Heart right ventricle (tissue), 16 donors: ENCODE data around the gene TPSAB1. TPM values are rescaled to one million over a fixed set of nuclear protein-coding genes. Genes with fewer than 3 reads are reported as not detected.

Source experiments
- ATAC-seq, 8 donors: fragments of 200-7000 bp; cut with Tn5 transposase; one replicate each; pipeline ENCODE4 v1.9.1; 2020; ENCODE audit warnings: mild to moderate bottlenecking in 8 of 8, moderate library complexity in 8 of 8, moderate number of reproducible peaks in 1 of 8
- DNase-seq, 2 donors: peaks; one replicate each; pipeline ENCODE4 v3.0.0-alpha.2; 2020
- H3K27ac ChIP-seq, 10 donors: fragments of 200-600 bp; sonication (generic) in 2 of 10; one replicate each; pipeline versions ENCODE4 v1.5.0 to v1.8.0; 2020 to 2022; ENCODE audit warnings: mild to moderate bottlenecking in 3 of 10
- H3K27me3 ChIP-seq, 7 donors: fragments of 200-600 bp; one replicate each; pipeline ENCODE4 v1.8.0; 2021 to 2022; ENCODE audit warnings: mild to moderate bottlenecking in 2 of 7
- H3K36me3 ChIP-seq, 9 donors: fragments of 200-600 bp; sonication (generic) in 1 of 9; one replicate each; pipeline versions ENCODE4 v1.5.0 to v1.8.0; 2020 to 2022; ENCODE audit warnings: mild to moderate bottlenecking in 2 of 9
- H3K4me1 ChIP-seq, 9 donors: fragments of 200-600 bp; sonication (generic) in 1 of 9; one replicate each; pipeline versions ENCODE4 v1.5.0 to v1.8.0; 2020 to 2022; ENCODE audit warnings: mild to moderate bottlenecking in 4 of 9
- H3K4me3 ChIP-seq, 10 donors: fragments of 200-600 bp; sonication (generic) in 2 of 10; one replicate each; pipeline versions ENCODE4 v1.5.0 to v1.8.0; 2020 to 2022; ENCODE audit warnings: mild to moderate bottlenecking in 7 of 10, moderate library complexity in 2 of 10
- H3K9me3 ChIP-seq, 11 donors: fragments of 200-600 bp in 10 of 11; sonication (generic) in 2 of 11; one replicate each; pipeline versions ENCODE4 v1.5.0 to v1.8.0; 2013 to 2022; ENCODE audit warnings: mild to moderate bottlenecking in 2 of 11, control low read depth in 1 of 11, moderate library complexity in 1 of 11
- WGBS, 2 donors: extraction: QIAGEN DNeasy Blood & Tissue Kit; methylation state at CpG; one replicate each; pipeline ENCODE4 v1.1.7; 2013; ENCODE audit warnings: inconsistent platforms in 1 of 2; 5-methylcytosine and 5-hydroxymethylcytosine counted together
- intact Hi-C, 10 donors: fragments of 100-400 bp; cut with DNase I; formaldehyde crosslinking; loops; one replicate each; pipeline versions ENCODE4 v1.11.1 to v1.14.2; 2022
- polyA plus RNA-seq, 2 donors: library from polyadenylated mRNA; stranded (reverse); fragments of 200-250 nt; gene quantifications; one replicate each; pipeline ENCODE4 v1.2.3, GENCODE V29; 2013
- total RNA-seq, 10 donors: library from RNA; stranded (reverse); fragmentation: NEBNext Ultra II Directional in 3 of 10; extraction: Animal tissue kit (Norgen Biotek cat#: 25700) in 3 of 10; gene quantifications; one replicate each; pipeline versions ENCODE4 v1.2.1 to v1.2.4, GENCODE V29; 2021 to 2023
- TF ChIP-seq, protein P1 (sequence below), 9 donors: fragments of 200-600 bp; sonication (generic) in 2 of 9; IDR thresholded peaks; one replicate each; pipeline versions ENCODE4 v1.5.0 to v1.8.0; 2021 to 2022; ENCODE audit warnings: antibody characterized with exemption in 9 of 9, mild to moderate bottlenecking in 5 of 9, moderate library complexity in 1 of 9
- donor health status: Arrhythmogenic right ventricular cardiomyopathy.
- donor health status: ischemic (EF 13 %, LVEDD 7.1; RV severe dilation, severe dysfunction).
- donor health status: healthy with polysubstance abuse.
- donor health status: DM: no; HTN: yes; CAD: no.
- donor health status: DM: no; HTN: no; CAD: no.
- donor health status: ischemic (EF 25% LVEDD 6.9; RV normal size, moderate dysfunction).
- donor health status: ischemic (EF 25% LVEDD 5.7; RV mildly dilated, moderate dysfunction).
- donor health status: healthy.
- donor health status: DM: yes; HTN: yes; CAD: no.
- donor health status: Ischemic cardiomyopathy.
- donor health status: ischemic (EF 35%, LVEDD 5.7; RV mildly dilated, moderate dysfunction).
- donor health status: nonischemic (EF 11% LVEDD 7.7; RV severe dilation, severe dysfunction).
- donor health status: DM: yes; HTN: yes; CAD: no.
- donor health status: PGD.
- donor health status: ischemic (EF 29% LVEDD 5.4; RV normal size, mild dysfunction).
- donor health status: nonischemic (EF 23%, LVEDD 6.1; RV moderate dilation, normal function).

The TPSAB1 gene
- total and polyA plus RNA-seq, 12 donors: 0.53 to 11.4 (median 2.2) TPM

DNA sequence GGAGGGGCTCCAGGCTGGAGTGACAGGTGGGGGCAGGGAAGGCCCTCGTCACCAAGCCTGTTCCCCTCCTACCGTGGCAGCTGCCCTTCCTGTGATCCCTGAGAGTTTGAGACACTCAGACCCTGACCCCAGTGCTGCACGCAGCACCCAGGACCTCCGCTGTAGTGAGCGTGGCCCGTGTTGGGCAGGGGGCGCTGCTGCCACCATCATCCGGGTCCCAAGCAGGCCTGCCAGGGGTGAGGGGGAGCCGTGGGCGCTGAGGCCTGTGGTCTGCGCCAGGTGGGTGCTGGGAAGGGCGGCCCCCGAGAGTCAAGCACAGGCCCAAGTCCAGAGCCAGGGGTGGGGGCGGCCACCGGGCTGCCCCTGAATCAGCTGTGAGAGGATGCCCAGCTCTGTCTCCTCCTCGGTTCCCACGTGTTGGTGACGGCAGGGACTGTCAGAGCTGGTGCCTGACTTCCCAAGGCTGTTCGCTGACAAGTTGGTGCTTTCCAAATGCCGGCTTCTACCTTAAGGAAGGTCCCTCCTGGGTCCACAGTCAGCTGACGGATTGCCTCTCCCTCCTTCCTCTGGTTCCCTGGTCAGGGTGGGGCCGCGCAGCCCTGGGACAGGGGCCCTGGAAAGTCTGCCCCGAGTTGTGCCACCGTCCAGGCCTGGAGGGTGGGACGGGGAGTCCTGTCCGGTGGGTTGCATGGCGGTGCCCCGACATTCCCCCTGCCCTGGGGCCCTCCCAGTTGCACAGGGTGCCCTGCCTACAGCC lies 46.5 kb upstream of the TPSAB1 start:
- Histone ChIP-seq H3K4me1 (peaks cover 0 to 4% (median 0%) of the 10 kb centered on the region in 9 donors), H3K9me3 (no peaks in the 10 kb centered on the region), H3K4me3 (no peak overlapping the region), H3K36me3 (no peaks in the 10 kb centered on the region), H3K27me3 (peaks cover 0 to 23% (median 8%) of the 10 kb centered on the region in 7 donors), H3K27ac (no peak overlapping the region)
- ATAC-seq (peak in 3 of 8 donors; percentile 14 to 17 (median 15)), DNase-seq (no peak)
- TF ChIP-seq, protein P1, sequence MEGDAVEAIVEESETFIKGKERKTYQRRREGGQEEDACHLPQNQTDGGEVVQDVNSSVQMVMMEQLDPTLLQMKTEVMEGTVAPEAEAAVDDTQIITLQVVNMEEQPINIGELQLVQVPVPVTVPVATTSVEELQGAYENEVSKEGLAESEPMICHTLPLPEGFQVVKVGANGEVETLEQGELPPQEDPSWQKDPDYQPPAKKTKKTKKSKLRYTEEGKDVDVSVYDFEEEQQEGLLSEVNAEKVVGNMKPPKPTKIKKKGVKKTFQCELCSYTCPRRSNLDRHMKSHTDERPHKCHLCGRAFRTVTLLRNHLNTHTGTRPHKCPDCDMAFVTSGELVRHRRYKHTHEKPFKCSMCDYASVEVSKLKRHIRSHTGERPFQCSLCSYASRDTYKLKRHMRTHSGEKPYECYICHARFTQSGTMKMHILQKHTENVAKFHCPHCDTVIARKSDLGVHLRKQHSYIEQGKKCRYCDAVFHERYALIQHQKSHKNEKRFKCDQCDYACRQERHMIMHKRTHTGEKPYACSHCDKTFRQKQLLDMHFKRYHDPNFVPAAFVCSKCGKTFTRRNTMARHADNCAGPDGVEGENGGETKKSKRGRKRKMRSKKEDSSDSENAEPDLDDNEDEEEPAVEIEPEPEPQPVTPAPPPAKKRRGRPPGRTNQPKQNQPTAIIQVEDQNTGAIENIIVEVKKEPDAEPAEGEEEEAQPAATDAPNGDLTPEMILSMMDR (IDR thresholded peaks at IDR 0.05): no peak
- intact Hi-C loops: loop anchor here in 8 of 10 donors (1.0 to 10.0 kb wide), 4 partner anchors 87 to 379 kb away; no protein-coding TSS in a partner anchor
- WGBS, 2 donors: 69 to 72% methylated on average over 29 of the region's 29 CpGs

DNA sequence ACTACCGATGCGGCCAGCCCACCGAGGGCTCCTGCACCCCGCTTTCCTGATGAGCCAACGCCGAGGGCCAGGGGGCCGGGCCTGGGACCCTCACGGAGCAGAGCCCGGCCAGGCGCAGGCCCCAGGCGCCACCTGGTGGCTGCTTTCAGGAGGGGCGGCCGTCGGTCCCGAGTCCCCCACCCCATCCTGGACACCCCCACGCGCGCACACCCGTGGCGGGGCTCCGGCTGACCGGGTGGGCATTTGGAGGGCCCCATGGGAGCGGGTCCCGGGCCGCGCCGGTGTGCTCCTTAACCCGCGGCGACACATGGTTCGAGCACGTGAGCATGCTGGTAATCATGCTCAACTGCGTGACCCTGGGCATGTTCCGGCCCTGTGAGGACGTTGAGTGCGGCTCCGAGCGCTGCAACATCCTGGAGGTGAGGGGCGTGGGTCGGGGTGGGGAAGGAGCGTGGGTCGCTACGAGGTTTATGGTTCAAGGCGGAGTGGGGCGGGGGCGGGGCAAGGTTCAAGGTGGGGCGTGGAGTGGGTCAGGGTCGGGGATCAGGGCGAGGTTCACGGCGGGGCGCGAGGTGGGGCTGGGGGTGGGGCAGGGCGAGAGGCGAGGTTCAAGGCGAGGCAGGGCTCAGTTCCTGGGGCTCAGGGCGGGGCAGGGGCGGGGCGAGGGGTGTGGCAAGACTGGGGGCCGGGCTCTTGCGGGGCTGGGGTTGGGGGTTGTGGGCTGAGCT lies 45.7 kb upstream of the TPSAB1 start:
- WGBS, 2 donors: 30 to 34% methylated on average over 59 to 61 of the region's 61 CpGs
- peaks cover 0 to 4% (median 0%) of the 10 kb centered on the region in 9 donors for H3K4me1 ChIP-seq
- H3K4me3 ChIP-seq: no peak overlapping the region
- H3K27ac ChIP-seq: no peak overlapping the region
- no peaks in the 10 kb centered on the region for H3K36me3 ChIP-seq
- TF ChIP-seq, protein P1 (IDR thresholded peaks at IDR 0.05): peak; percentile 61 to 85 (median 74)
- DNase-seq: no peak
- intact Hi-C loops: loop anchor here in 8 of 10 donors (1.0 to 10.0 kb wide), 4 partner anchors 88 to 380 kb away; no protein-coding TSS in a partner anchor
- peak in 6 of 8 donors; percentile 20 to 40 (median 26) for ATAC-seq
- H3K9me3 ChIP-seq: no peaks in the 10 kb centered on the region
- peaks cover 0 to 23% (median 8%) of the 10 kb centered on the region in 7 donors for H3K27me3 ChIP-seq

DNA sequence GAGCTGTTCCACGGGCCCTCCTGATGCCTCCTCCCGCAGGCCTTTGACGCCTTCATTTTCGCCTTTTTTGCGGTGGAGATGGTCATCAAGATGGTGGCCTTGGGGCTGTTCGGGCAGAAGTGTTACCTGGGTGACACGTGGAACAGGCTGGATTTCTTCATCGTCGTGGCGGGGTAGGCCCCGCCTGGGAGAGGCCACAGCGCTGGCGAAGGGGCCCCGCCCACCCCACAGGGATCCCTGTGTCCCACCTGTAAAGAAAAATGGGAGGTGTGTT lies 45.2 kb upstream of the TPSAB1 start:
- no peak overlapping the region for H3K4me3 ChIP-seq
- H3K4me1 ChIP-seq: peaks cover 0 to 4% (median 0%) of the 10 kb centered on the region in 9 donors
- intact Hi-C loops: loop anchor here in 6 of 10 donors (2.0 to 10.0 kb wide), 2 partner anchors 89 to 381 kb away; no protein-coding TSS in a partner anchor
- peaks cover 0 to 23% (median 8%) of the 10 kb centered on the region in 7 donors for H3K27me3 ChIP-seq
- H3K27ac ChIP-seq: no peak overlapping the region
- DNase-seq: no peak
- TF ChIP-seq, protein P1 (IDR thresholded peaks at IDR 0.05): no peak
- H3K36me3 ChIP-seq: no peaks in the 10 kb centered on the region
- no peak for ATAC-seq
- no peaks in the 10 kb centered on the region for H3K9me3 ChIP-seq
- 79 to 88% methylated on average over 14 of the region's 14 CpGs for WGBS, 2 donors

DNA sequence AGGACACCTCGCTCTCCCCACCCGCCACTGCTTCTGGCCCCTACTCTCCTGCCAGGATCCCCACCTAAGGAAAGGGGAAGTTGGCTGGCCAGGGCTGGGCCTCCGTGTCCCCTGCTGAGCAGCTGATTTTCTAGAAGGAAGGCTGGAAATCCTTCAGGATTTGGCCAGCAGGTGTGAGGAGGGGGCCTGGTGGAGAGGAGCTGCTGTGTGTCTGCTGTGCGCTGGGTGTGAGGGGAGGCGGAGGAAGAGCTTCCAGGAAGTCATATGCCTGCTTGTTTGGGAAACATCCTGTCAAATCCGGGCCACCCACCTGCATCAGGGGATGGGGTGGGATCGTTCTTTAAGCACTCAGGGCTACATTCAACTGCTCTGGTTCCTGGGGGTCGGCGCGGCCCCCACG lies 44.0 kb upstream of the TPSAB1 start:
- no peaks in the 10 kb centered on the region for H3K36me3 ChIP-seq
- H3K9me3 ChIP-seq: no peaks in the 10 kb centered on the region
- intact Hi-C loops: loop anchor here in 1 of 10 donors (10.0 kb wide), 1 partner anchor 382 kb away; no protein-coding TSS in a partner anchor
- H3K27me3 ChIP-seq: peaks cover 0 to 23% (median 8%) of the 10 kb centered on the region in 7 donors
- 67 to 68% methylated on average over 11 of the region's 11 CpGs for WGBS, 2 donors
- no peak for DNase-seq
- ATAC-seq: no peak
- H3K4me3 ChIP-seq: no peak overlapping the region
- no peak overlapping the region for H3K27ac ChIP-seq
- TF ChIP-seq, protein P1 (IDR thresholded peaks at IDR 0.05): no peak
- H3K4me1 ChIP-seq: peaks cover 0 to 4% (median 0%) of the 10 kb centered on the region in 9 donors
